K562 (cell line): ENCODE data around the gene OPRL1. TPM values are rescaled to one million over a fixed set of nuclear protein-coding genes. Genes with fewer than 3 reads are reported as not detected.

Source experiments
- ATAC-seq: fragments of 200-7000 bp; cut with Tn5 transposase; 3 replicates; pipeline ENCODE4 v1.9.1; 2020; ENCODE audit warnings: moderate library complexity
- BruUV-seq: library from RNA; stranded (reverse); fragments of 400-500 nt; replicated peaks from 2 replicates; lab custom pipeline; 2021; lab: Mats Ljungman, UMichigan
- CTCF ChIA-PET: fragments of 300-600 bp; formaldehyde crosslinking; extraction: SDS; loops from one replicate; lab custom pipeline; 2021; ENCODE audit warnings: low intra/inter-chr PET ratio; lab: Yijun Ruan, JAX
- POLR2A ChIA-PET: fragments of 300-600, 350-650 bp; sonication (Branson Sonifier 250); formaldehyde crosslinking; extraction: SDS; loops from one replicate; lab custom pipeline; 2021; ENCODE audit warnings: antibody characterized with exemption, inconsistent platforms; lab: Yijun Ruan, JAX
- DNase-seq, 4 experiments: peaks; one replicate each; pipeline versions ENCODE4 v3.0.0 to v3.0.0-alpha.2; 2011 to 2018; ENCODE audit warnings: low spot score in 3 of 4, mixed read lengths in 3 of 4; ENCODE audit errors: extremely low read depth in 1 of 4
- FAIRE-seq: peaks from 2 replicates; lab custom pipeline; 2011; peaks lifted over from hg19 to GRCh38; lab: Jason Lieb, UNC
- H2AFZ ChIP-seq: 2 replicates; pipeline ENCODE4 v1.6.0; 2011; ENCODE audit warnings: low read depth, low read length, control low read depth, inconsistent platforms
- H3K27ac ChIP-seq: fragments of 200-600 bp; 3 replicates; pipeline ENCODE4 v1.8.0; 2011; ENCODE audit warnings: low read depth, mild to moderate bottlenecking, control low read depth, inconsistent platforms, low read length, moderate library complexity, mixed read lengths; ENCODE audit errors: extremely low read depth
- H3K27me3 ChIP-seq, 2 experiments: fragments of 300-600 bp in 1 of 2; 2 replicates in 1 of 2; 3 replicates in 1 of 2; pipeline versions ENCODE4 v1.6.0 to v1.8.0; 2011; ENCODE audit warnings: inconsistent platforms in 2 of 2, low read length in 2 of 2, mild to moderate bottlenecking in 1 of 2, mixed read lengths in 1 of 2, moderate library complexity in 1 of 2; ENCODE audit not compliant: control insufficient read depth in 2 of 2, insufficient read depth in 2 of 2
- H3K36me3 ChIP-seq: fragments of 300-600 bp; 3 replicates; pipeline ENCODE4 v1.8.0; 2011; ENCODE audit warnings: mild to moderate bottlenecking, low read length, inconsistent platforms; ENCODE audit not compliant: control insufficient read depth, insufficient read depth
- H3K4me1 ChIP-seq, 2 experiments: fragments of 200-600 bp in 1 of 2; replicated peaks in 1 of 2; 2 replicates in 1 of 2; 3 replicates in 1 of 2; pipeline versions ENCODE4 v1.5.1 to v1.8.0; 2011; ENCODE audit warnings: inconsistent platforms in 2 of 2, low read length in 2 of 2, mild to moderate bottlenecking in 1 of 2, mixed read lengths in 1 of 2, moderate library complexity in 1 of 2; ENCODE audit not compliant: control insufficient read depth in 2 of 2, insufficient read depth in 2 of 2
- H3K4me2 ChIP-seq: 2 replicates; pipeline ENCODE4 v1.6.1; 2011; ENCODE audit warnings: low read length, control low read depth, inconsistent platforms, mixed read lengths; ENCODE audit not compliant: insufficient read depth
- H3K4me3 ChIP-seq: fragments of 200-600 bp; sonication (generic), shearing (Covaris generic); 2 replicates; pipeline ENCODE4 v1.5.1; 2016; ENCODE audit warnings: control low read depth, inconsistent platforms
- H3K79me2 ChIP-seq: fragments of 200-600 bp; 3 replicates; pipeline ENCODE4 v1.8.0; 2011; ENCODE audit warnings: low read length, inconsistent platforms; ENCODE audit not compliant: control insufficient read depth, insufficient read depth
- H3K9ac ChIP-seq, 2 experiments: 2 replicates each; pipeline versions ENCODE4 v1.6.0 to v1.6.1; 2011; ENCODE audit warnings: low read depth in 2 of 2, low read length in 2 of 2, control low read depth in 1 of 2, inconsistent platforms in 1 of 2, mild to moderate bottlenecking in 1 of 2, mixed read lengths in 1 of 2; ENCODE audit not compliant: insufficient read depth in 1 of 2
- H3K9me1 ChIP-seq: one replicate; pipeline ENCODE4 v1.6.0; 2011; ENCODE audit warnings: inconsistent platforms, mild to moderate bottlenecking, low read length, moderate library complexity; ENCODE audit not compliant: control insufficient read depth, insufficient read depth
- H3K9me3 ChIP-seq: replicated peaks from 2 replicates; pipeline ENCODE4 v1.5.1; 2011; ENCODE audit warnings: low read depth, low read length, inconsistent platforms; ENCODE audit not compliant: control insufficient read depth, insufficient read depth
- H4K20me1 ChIP-seq: replicated peaks from 2 replicates; pipeline ENCODE4 v1.6.1; 2011; ENCODE audit warnings: low read length, inconsistent platforms, mixed read lengths; ENCODE audit not compliant: control insufficient read depth, insufficient read depth
- BRF1 ChIP-seq: IDR thresholded peaks from 3 replicates; pipeline ENCODE4 v1.6.1; 2011; ENCODE audit warnings: borderline replicate concordance, mild to moderate bottlenecking; ENCODE audit not compliant: insufficient read length; ENCODE audit errors: extremely low read depth
- CREB3 ChIP-seq: fragments of 450-650 bp; conservative IDR thresholded peaks from 2 replicates; pipeline ENCODE4 v1.6.1; 2016; ENCODE audit warnings: missing genetic modification characterization, low read depth, mild to moderate bottlenecking, missing compliant biosample characterization, moderate library complexity
- GTF2E2 ChIP-seq: fragments of 200-800 bp; sonication (Bioruptor generic); IDR thresholded peaks from 2 replicates; pipeline ENCODE4 v1.6.1; 2016; ENCODE audit warnings: missing genetic modification characterization, missing compliant biosample characterization
- HMBOX1 ChIP-seq: sonication (generic); IDR thresholded peaks from 2 replicates; pipeline ENCODE4 v1.6.1; 2016
- MYC ChIP-seq, 2 experiments: fragments of 250-450 bp in 1 of 2; sonication (Bioruptor Pico) in 1 of 2; IDR thresholded peaks; 2 replicates each; pipeline versions ENCODE4 v1.5.1 to v1.6.1; 2012 to 2021; ENCODE audit warnings: low read depth in 2 of 2, borderline replicate concordance in 1 of 2, improper control_type of control experiment in 1 of 2, low read length in 1 of 2, mild to moderate bottlenecking in 1 of 2, moderate library complexity in 1 of 2
- PML ChIP-seq: IDR thresholded peaks from 2 replicates; pipeline ENCODE4 v1.6.1; 2012; ENCODE audit warnings: low read length, inconsistent platforms
- SPI1 ChIP-seq: IDR thresholded peaks from 2 replicates; pipeline ENCODE4 v1.6.1; 2011; ENCODE audit warnings: low read depth, low read length, control low read depth, borderline replicate concordance
- XRCC5 ChIP-seq: fragments of 200-400 bp; formaldehyde crosslinking; IDR thresholded peaks from 2 replicates; pipeline ENCODE4 v1.6.1; 2017; ENCODE audit warnings: low read depth, mild to moderate bottlenecking, low read length
- YBX1 ChIP-seq: fragments of 450-650 bp; IDR thresholded peaks from 2 replicates; pipeline ENCODE4 v1.7.1; 2016; ENCODE audit warnings: mild to moderate bottlenecking
- ZNF224 ChIP-seq: sonication (generic); formaldehyde crosslinking; IDR thresholded peaks from 2 replicates; pipeline ENCODE4 v1.8.0; 2022; ENCODE audit warnings: mild to moderate bottlenecking, missing genetic modification reagents
- ZNF263 ChIP-seq: sonication (generic); formaldehyde crosslinking; IDR thresholded peaks from 2 replicates; pipeline ENCODE4 v1.8.0; 2022; ENCODE audit warnings: mild to moderate bottlenecking, missing genetic modification reagents, borderline replicate concordance
- WGBS: fragments of 100-300 bp; shearing (Covaris generic); methylation state at CpG from one replicate; pipeline ENCODE4 v1.1.6; 2016; ENCODE audit warnings: low coverage, mixed read lengths; ENCODE audit not compliant: insufficient coverage; ENCODE audit errors: missing lambda C conversion rate; 5-methylcytosine and 5-hydroxymethylcytosine counted together
- in situ Hi-C: fragments of 300-500 bp; cut with MboI; formaldehyde crosslinking; loops from 4 replicates; pipeline ENCODE4 v1.15.0; 2018; ENCODE audit warnings: inconsistent platforms, mixed read lengths
- intact Hi-C: fragments of 100-400 bp; cut with micrococcal nuclease; formaldehyde crosslinking; loops from 2 replicates; pipeline ENCODE4 v1.14.2; 2022
- polyA plus RNA-seq, 8 experiments: library from polyadenylated mRNA; depleted of rRNA in 4 of 8; stranded (reverse) in 5 of 8; unstranded in 3 of 8; fragments of >200 nt; fragmentation: Nextera tagmentation in 2 of 8; fragmentation: Illumina TruSeq in 1 of 8; extraction: Ambion mirVana in 2 of 8; extraction: Trizol in 1 of 8; gene quantifications; 2 replicates each; pipeline versions ENCODE4 v1.2.1 to v1.2.3, GENCODE V29; 2011 to 2014; ENCODE audit warnings: inconsistent platforms in 1 of 8, missing spikeins in 1 of 8
- total RNA-seq, 7 experiments: library from RNA; depleted of rRNA in 6 of 7; stranded (reverse); fragments of >200 nt in 6 of 7; fragmentation: Illumina TruSeq in 2 of 7; extraction: Trizol in 2 of 7; gene quantifications; 2 replicates each; pipeline versions ENCODE4 v1.2.1 to v1.2.3, GENCODE V29; 2011 to 2021; ENCODE audit warnings: low replicate concordance in 1 of 7

OPRL1 gene
- total and polyA plus RNA-seq, 9 of the 15 experiments (the other 6 are each of a cell fraction or from before 2014, with no cell fraction given) = 0.06 to 0.33 (median 0.11) TPM; not detected in 2

- Histone ChIP-seq H3K9me1 (no peaks in the 10 kb centered on the region), H3K9me3 (no peaks in the 10 kb centered on the region)
- BruUV-seq = no TSS peak
- TF ChIP-seq GTF2E2 (no peak), CREB3 (tag) (no peak), PML (no peak), SPI1 (no peak), BRF1 (no peak), ZNF224 (CRISPR knock-in tag) (no peak), MYC (IDR thresholded peaks at IDR 0.05; ENCODE audit: low read depth, low read length) (no peak), MYC (CRISPR knock-in tag; IDR thresholded peaks at IDR 0.05; ENCODE audit: borderline replicate concordance, low read depth) (no peak), HMBOX1 (no peak), ZNF263 (CRISPR knock-in tag) (no peak), XRCC5 (no peak), YBX1 (no peak)
- TF ChIP-seq, all 486 proteins: peak for 0
- Histone ChIP-seq H3K27me3 (peaks cover 20 to 41% of the 10 kb centered on the region in 2 experiments; a peak in 4 of 5 replicates), H3K9ac (no peak overlapping the region), H3K4me2 (no peak overlapping the region), H2AFZ (no peak overlapping the region), H3K27ac (no peak overlapping the region), H3K36me3 (no peaks in the 10 kb centered on the region), H4K20me1 (0 out of 2 replicates have a peak, but pooled peaks cover under 1% of the 10 kb centered on the region), H3K4me1 (peaks cover 0 to 23% of the 10 kb centered on the region in 2 experiments; a peak in 2 of 5 replicates), H3K79me2 (no peaks in the 10 kb centered on the region), H3K4me3 (no peak overlapping the region)
- WGBS = 0% methylated on average over 5 of the region's 6 CpGs
- in situ Hi-C loops (no loop called here), intact Hi-C loops (no loop called here)
- DNase-seq (no peak), FAIRE-seq (no peak), ATAC-seq (no peak)
- CTCF ChIA-PET = no interaction called here
- POLR2A ChIA-PET = interaction anchor here (0.9 kb wide), 1 partner anchor 140 kb away, joined by 3 read pairs; the partner anchor contains the start of gene UCKL1
Measured at GRCh38 chr20:64096535-64096934, 16.7 kb downstream of the OPRL1 start.
